ENCODE results near the gene SLC26A2.
"Not testable (repeated sequence)": the region's sequence is repeated elsewhere in the genome, so short reads cannot be mapped to it uniquely, and the experiment has no call there.

SLC26A2 gene

DNA sequence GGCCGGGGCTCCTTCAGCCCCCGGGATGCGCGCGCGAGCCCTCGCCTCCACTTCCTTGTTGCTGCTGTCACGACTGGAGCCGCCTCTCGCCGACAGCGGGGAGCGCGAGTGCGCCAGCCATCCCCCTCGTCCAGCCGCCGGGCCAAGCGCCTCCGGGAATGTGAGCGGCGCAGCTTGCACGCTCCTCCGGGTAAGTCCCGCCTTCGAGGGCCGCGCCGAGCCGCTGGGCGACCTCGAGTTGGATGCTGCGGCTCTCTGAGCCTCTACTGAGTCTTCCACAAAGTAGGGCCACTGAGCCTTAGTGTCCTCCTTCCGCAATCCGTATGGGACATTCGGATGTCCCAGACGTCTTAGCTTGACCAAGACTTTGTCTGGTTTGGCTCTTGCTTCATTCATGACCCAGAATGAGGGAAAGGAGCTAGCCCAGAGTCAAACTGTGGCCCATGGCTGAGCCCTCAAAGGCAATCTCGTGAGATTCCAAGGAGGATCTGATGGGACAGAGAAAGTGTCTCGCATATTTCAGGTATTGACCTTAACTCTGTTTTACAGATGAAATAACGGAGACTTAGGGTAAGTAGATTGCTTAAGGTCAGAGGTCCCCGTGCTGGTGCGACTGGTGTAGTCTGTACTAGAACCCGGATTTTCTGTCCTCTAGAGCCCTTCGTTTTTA is 40.6 kb downstream of the SLC26A2 start:
- DNase-seq (ENCODE audit: low read depth, low spot score): no peak

- no peak for DNase-seq (ENCODE audit: low read depth, low spot score)
Measured at GRCh38 chr5:150001660-150002486, 41.3 kb downstream of the SLC26A2 start.

DNA sequence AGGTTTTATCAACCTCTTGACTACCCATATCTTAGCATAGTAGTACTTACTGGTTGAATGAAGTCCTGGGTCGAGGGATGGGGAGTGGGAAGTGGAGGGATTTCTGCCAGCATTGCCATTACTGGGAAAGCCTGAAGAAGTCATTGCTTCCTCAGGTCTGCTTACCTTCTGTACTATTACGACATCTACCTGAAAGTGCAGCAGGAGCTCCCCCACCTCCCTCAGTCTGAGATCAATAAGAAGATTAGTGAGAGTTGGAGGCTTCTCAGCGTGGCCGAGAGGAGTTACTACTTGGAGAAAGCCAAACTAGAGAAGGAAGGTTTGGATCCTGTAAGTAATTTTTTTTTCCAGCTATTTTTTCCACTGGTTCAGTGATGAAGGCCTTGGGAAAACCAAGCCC is 45.8 kb downstream of the SLC26A2 start:
- no peak for DNase-seq (ENCODE audit: low read depth, low spot score)

GRCh38 chr5:150007050-150007449 is 46.5 kb downstream of the SLC26A2 start:
- DNase-seq (ENCODE audit: low read depth, low spot score): no peak

DNA sequence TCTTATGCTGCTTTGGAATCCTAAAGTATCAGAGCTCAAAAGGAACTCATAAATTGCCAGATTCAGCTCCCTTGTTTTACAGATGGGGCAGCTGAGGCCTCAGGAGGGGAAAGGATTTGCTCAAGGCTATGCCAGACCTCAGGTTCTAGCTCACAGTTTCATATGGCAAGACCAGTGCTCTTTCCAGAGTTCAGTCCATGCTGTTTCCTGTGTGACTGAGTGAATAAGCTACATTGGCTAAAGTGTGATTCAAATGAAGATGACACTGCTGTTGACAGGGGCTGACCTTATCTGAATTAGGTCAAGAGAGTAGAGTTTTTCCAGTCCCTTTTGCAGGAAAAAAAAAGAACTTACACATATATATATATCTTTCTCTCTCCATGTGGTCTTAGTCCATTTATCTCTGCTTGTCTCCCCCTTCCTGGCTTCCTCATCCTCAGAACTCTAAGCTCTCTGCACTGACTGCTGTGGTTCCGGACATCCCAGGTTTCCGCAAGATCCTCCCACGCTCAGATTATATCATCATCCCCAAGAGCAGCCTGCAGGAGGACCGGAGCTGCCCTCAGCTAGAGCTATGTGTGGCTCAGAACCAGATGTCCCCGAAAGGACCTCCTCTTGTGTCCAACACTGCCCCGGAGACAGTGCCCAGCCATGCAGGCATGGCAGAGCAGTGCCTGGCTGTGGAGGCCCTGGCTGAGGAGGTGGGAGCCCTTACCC is 49.3 kb downstream of the SLC26A2 start:
- DNase-seq (ENCODE audit: low read depth, low spot score): no peak

DNA sequence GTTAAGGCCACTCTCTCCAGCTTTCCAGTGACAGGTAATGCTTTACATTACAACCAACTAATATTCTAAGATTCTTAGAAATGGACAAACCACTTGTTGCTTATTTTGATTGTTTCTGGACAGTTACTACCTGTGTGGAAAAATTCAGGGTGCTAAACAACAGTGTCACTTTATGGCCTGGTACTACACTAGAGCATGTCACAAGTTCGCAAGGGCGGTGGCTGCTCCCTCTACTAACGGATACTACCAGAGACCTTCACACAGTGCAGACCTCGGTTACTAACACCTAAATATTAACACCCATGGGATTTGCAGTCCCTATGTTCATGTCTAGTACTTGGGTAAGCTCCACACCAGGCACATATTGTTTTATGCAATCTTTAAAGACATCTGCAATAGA is 53.4 kb downstream of the SLC26A2 start:
- no peak for DNase-seq (ENCODE audit: low read depth, low spot score)

- no peak for DNase-seq (ENCODE audit: low read depth, low spot score)
Measured at GRCh38 chr5:150014456-150014855, 53.9 kb downstream of the SLC26A2 start.

GRCh38 chr5:150015415-150015814 is 54.9 kb downstream of the SLC26A2 start:
- no peak for DNase-seq (ENCODE audit: low read depth, low spot score)

DNA sequence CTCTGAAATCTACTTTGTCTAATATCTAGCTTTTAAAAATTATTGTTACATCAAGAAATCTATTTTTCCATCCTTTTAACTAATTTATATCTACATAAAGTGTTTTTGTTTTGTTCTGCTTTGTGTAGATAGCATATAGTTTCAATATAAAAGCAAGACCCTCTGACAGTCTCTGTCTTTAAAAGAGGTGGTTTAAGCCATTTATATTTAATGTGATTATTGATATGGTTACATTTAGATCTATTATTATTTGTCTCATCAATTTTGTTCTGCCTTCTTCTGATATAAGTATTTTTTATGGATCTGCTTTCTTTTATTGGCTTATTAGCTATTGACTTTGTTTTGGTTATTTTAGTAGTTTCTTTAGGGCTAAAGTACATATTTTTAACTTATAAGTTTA is 56.0 kb downstream of the SLC26A2 start:
- DNase-seq (ENCODE audit: low read depth, low spot score): no peak

DNA sequence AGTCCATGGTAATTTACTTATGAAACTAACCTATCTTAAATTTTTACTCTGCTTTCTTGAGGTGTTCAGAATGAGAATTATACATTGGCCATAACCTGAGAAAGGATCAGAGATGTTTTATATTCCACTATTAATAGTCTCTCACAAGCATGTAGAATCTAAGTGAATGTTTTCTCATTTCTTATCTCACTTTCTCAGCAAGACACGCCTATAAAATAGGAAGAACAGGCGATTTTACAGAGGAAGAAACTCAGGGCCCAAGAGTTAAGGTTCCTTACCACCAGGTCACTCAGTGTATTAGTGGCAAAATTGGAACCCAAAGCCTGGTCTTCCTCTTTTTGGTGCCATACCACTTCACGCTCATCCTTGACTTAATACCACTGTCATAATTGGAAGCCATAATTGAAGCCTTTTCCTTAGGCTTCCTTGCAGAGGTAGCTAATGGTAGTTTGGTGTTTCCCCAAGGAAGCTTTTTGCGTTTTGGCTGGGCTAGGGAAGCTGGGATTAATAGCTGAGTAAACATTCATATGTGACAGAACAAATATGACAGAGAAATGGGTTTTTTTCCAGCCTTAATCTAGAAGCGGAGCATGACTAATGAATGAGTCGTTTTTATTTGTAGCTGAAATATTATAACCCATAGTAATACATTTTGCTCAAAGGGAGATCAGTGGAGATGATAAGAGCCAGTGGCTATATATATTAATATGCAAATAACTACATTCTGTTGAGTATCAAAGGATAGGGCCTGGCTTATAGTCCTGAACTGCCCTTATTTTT is 56.9 kb downstream of the SLC26A2 start:
- no peak for DNase-seq (ENCODE audit: low read depth, low spot score)

DNA sequence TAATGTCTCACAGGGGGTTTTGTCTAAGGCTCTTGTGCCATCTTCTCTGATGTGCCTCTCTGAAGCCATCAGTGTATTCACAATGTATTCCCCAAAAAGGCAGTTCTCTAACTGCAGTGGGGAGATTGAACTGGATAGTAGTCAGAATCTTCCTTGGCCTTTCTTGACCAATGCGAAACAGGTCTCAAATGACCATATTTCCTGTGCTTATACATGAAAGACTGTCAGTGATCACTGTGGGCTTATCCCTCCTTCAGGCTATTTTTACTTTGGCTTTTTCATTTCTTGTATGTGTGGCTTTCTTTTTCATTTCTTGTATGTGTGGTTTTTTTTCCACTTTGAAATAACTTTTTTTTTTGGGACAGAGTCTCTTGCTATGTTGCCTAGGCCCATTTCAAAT is 59.7 kb downstream of the SLC26A2 start:
- no peak for DNase-seq (ENCODE audit: low read depth, low spot score)

DNA sequence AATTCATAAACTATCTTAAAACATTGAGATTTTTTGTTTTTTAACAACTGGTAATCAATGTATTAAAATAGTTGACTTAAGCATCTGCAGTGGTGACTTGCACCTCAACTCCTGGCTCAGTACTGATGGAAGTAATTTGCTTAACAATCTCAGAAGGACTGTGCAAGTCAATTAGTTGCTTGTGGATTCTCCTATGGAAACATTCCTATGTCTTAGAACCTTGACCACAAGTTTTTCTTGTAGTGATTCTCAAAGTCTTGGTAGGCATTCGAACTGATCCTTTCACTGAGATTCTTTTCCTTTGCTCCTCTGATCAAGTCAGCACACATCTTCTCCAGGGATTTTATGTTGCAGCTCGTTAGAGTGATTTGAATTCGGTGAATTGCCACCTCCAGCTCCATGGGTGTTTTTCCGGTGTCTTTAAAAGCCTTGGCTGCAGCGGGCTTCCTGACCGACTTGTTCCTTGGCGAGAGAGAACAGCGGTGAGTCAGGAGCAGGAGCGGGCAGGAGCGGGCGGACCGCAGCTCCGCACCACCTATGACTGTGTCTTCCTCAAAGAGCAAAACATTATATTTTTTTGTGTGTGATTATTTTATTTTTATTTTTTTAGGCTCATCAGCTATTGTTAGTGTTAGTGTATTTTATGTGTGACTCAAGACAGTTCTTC is 61.1 kb downstream of the SLC26A2 start:
- no peak for DNase-seq (ENCODE audit: low read depth, low spot score)

DNA sequence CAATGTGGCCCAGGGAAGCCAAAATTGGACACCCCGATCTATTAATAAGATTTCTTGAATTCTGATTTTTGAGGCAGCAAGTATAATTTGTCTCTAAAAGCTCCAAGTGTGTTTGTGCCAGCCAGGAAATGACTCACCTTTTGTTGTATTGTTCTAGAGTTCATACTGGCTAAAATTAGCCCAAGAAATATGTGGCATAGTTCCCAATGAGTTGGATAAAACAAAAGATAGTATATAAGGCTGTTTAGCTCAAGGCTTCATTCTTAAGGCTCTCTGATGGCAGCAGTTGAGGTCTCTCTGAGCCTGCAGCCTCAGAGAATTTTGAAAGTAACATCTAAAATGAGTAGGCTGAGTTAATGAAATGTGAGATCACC is 61.6 kb downstream of the SLC26A2 start:
- no peak for DNase-seq (ENCODE audit: low read depth, low spot score)

DNA sequence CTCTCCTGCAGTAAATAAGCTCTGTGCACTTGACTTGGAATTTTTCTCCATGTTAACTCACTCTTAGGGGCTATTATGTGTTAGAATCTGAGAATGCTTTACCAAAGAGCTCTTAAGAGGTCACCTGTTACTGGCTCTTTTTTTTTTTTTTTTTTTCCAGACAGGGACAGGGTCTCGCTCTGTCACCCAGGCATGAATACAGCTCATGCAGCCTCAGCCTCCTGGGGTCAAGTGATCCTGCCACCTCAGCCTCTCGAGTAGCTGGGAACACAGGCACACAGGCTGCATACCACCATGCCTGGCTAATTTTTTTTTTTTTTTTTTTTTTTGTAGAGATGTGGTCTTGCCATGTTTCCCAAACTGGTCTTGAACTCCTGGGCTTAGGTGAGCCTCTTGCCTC is 62.1 kb downstream of the SLC26A2 start:
- DNase-seq (ENCODE audit: low read depth, low spot score): no peak

DNA sequence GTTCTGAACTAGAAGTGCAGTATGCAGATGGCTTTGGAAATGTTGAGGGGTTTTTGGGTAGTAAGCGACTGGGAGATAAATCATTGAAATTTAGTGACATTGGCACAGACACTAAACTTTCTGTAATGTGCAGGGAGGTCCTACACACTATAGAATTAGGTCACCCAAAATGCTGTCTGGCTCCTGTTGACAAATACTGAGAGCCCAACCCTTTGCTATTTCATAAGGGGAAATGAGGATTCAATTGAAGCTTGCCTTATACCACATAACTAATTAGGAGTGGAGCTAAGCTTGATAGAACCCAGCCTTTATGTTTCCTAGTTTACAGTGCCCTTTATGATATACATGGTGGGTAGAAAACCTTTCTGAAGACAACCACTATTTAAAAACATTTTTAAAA is 62.6 kb downstream of the SLC26A2 start:
- DNase-seq (ENCODE audit: low read depth, low spot score): no peak

- no peak for DNase-seq (ENCODE audit: low read depth, low spot score)
Measured at GRCh38 chr5:150024346-150024984, 63.9 kb downstream of the SLC26A2 start.

DNA sequence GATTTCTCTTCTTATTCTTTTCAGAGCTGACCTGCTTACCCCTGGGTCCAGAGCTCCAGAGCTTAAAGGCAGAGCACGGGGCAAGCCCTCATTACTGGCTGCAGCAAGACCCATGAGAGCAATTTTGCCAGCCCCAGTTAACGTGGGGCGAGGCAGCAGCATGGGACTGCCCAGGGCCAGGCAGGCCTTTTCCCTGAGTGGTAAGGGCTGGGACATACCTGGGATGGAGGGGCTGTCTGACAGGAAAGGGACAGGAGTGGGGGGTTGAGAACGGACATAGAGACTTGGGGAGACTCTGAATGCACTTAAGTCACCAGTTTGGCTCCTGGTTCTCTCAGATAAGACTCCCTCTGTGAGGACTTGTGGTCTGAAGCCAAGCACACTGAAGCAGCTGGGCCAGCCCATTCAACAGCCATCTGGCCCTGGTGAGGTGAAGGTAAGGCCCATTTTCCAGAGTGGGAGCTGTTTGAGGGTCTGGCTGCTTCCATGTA is 66.2 kb downstream of the SLC26A2 start:
- no peak for DNase-seq (ENCODE audit: low read depth, low spot score)

DNA sequence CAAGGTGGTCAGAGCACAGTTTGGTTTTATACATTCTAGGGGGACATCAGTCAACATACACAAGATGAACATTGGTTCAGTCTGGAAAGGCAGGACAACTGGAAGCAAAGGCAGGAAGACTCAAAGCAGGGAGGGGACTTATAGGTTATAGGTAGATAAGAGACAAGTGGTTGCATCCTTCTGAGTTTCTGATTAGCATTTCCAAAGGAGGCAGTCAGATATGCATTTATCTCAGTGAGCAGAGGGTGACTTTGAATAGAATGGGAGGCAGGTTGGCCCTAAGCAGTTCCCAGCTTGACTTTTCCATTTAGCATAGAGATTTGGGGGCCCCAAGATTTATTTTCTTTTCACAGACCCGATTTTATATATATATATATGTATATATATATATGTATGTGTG is 67.5 kb downstream of the SLC26A2 start:
- DNase-seq (ENCODE audit: low read depth, low spot score): not testable (repeated sequence)

GRCh38 chr5:150033334-150033733 is 72.8 kb downstream of the SLC26A2 start:
- DNase-seq (ENCODE audit: low read depth, low spot score): no peak

DNA sequence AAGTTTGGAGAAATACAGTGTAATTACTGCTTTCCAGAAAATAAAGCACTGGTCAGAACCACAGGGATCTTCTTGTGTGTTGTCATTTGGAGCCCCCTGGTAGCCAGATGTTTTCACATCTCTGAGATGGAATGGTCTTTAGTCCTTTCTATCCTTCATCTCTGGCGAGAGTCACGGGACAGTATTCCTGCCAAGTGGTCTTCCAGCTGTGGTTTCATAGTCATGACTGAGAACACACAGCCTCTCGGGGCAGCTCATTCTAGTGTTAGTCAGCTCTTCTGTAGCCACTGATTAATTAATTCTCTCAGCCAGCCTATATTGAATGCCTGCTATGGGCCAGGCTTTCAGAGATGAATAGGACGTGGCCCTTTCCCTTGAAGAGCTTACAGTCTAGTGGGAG is 74.1 kb downstream of the SLC26A2 start:
- no peak for DNase-seq (ENCODE audit: low read depth, low spot score)
